C4-2B (cell line): ENCODE results near the gene NFIA.

Experiments used
- CTCF ChIP-seq: fragments of 450-650 bp; conservative IDR thresholded peaks from 2 replicates; pipeline ENCODE4 v1.5.1; 2017; ENCODE audit warnings: mild to moderate bottlenecking
- ZFX ChIP-seq: fragments of 450-650 bp; IDR thresholded peaks from 2 replicates; pipeline ENCODE4 v1.6.1; 2017

DNA sequence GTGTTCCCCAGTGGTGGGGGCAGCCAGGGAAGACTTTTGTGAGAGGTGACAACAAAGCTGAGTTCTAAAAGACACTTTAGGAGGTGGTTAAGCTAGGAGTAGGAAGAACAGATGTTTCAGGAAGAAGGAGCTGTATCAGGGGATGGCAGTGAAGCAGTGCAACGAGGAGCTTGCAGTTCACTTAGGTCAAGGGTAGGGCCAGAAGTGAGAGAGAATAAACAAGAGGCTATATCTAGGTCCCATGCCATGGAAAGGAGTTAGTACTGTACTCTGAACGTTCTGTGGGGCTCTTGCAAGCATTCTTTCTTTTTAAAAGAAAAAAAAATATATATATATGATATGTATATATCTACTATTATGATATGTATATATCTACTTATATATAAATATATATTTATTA lies 244.4 kb downstream of the NFIA start:
- no peak for TF ChIP-seq CTCF
- TF ChIP-seq ZFX = no peak
